Ovary (tissue), 3 donors: ENCODE measurements around the gene FKBP3.

Experiments
- CTCF ChIP-seq, 3 donors: fragments of 450-650 bp in 2 of 3; fragments of 200-600 bp in 1 of 3; IDR thresholded peaks; one replicate each; pipeline versions ENCODE4 v1.5.1 to v1.8.0; 2016 to 2022; ENCODE audit warnings: antibody characterized with exemption in 3 of 3, mild to moderate bottlenecking in 1 of 3
- EP300 ChIP-seq: sonication (generic); formaldehyde crosslinking; IDR thresholded peaks from one replicate; pipeline ENCODE4 v1.6.1; 2017; ENCODE audit warnings: antibody characterized with exemption
- POLR2A ChIP-seq: fragments of 450-650 bp; IDR thresholded peaks from one replicate; pipeline ENCODE4 v1.6.1; 2017; ENCODE audit warnings: antibody characterized with exemption, mild to moderate bottlenecking, moderate library complexity
- donor health status: DM: no; HTN: no; CAD: no.

GRCh38 chr14:45082420-45082819 is 51.9 kb downstream of the FKBP3 start:
- TF ChIP-seq CTCF (IDR thresholded peaks at IDR 0.05) (no peak), POLR2A (no peak), EP300 (no peak)
